HG03558 (cell line): ENCODE measurements around the gene PRKRA.
"Not testable (repeated sequence)": the region's sequence is repeated elsewhere in the genome, so short reads cannot be mapped to it uniquely, and the experiment has no call there.

Experiments used
- ATAC-seq: cut with Tn5 transposase; IDR thresholded peaks from one replicate; pipeline ENCODE4 v1.9.1; 2021; ENCODE audit warnings: moderate number of reproducible peaks; ENCODE audit not compliant: unreplicated experiment; ENCODE audit errors: extremely low read depth

Gene PRKRA

DNA sequence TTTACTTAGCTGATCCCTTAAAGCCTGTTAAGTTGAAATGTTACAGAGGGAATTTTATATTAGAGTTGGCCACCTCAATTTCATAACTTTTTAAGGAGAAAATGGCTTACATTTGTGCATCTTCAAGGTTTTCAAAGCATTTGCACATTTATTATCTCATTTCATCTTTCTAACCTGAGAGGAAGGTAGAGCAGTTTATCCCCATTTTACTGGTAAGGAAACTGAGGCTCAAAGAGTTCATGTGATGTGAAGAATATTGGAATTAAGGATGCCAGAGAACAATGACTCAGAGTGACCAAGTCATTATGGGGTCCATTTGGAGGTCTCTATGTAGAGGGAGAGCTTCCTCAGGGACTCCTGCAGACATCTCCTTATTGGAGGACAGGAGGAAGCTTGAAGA is 35.0 kb downstream of the PRKRA start:
- ATAC-seq, result no peak

- peak; percentile 74 for ATAC-seq
Observed at GRCh38 chr2:178414266-178415247, 36.4 kb downstream of the PRKRA start.

- peak; percentile 40 for ATAC-seq
Observed at GRCh38 chr2:178413472-178414265, 37.3 kb downstream of the PRKRA start.

DNA sequence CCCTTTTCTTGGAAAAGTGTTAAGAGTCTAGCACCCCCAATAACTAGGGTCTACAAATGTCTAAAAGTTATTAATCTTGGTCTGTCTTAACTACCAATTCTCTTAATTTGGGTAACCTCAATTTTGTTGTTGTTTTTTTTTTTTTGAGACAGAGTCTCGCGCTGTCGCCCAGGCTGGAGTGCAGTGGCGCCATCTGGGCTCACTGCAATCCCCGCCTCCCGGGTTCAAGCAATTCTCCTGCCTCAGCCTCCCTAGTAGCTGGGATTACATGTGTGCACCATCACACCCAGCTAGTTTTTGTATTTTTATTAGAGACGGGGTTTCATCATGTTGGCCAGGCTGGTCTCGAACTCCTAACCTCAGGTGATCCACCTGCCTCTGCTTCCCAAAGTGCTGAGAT is 38.5 kb downstream of the PRKRA start:
- ATAC-seq, result not testable (repeated sequence)

DNA sequence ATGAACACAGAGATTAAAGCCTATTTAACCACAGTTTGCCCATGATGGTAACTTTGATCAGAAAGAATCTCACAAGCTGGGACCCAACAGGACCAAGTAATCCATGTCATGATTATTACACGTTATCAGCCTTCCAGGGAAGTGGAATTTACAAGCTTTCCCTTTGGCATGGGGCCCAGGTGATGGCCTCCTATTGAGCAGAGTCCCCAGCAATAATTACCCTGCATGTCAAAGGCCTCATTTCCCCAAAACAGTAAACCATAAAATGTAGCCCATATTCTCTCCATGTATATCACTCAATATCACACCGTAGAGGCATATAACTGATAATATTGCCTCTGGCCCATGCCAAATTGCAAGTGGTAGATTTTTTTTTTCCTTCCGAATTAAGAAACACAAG is 38.9 kb downstream of the PRKRA start:
- ATAC-seq, result no peak

- ATAC-seq, result no peak
Observed at GRCh38 chr2:178409261-178409660, 41.7 kb downstream of the PRKRA start.

DNA sequence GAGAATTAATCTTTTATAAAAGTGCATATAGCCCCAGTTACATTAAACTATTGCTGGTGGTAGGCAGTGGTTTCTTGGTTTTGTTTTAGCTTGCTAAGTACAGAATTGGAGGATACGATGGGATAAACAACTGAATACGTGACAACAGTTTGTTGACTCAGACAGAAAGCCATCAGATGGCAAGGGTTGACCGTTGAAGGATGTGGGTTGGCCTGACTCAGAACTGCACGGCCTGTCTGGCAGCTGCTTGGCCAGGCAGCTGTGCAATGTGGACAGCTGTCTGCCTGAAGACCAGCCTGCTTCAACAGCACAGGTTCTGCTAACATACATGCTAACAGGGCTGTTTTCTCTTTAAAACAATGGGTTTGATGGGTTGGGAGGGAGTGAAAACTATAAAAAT is 46.6 kb downstream of the PRKRA start:
- peak; percentile 99 for ATAC-seq

- ATAC-seq, result peak; percentile 21
Observed at GRCh38 chr2:178403671-178404306, 47.2 kb downstream of the PRKRA start.

GRCh38 chr2:178401994-178402437 is 49.0 kb downstream of the PRKRA start:
- ATAC-seq, result no peak

- ATAC-seq, result peak; percentile 93
Observed at GRCh38 chr2:178397002-178397605, 53.9 kb downstream of the PRKRA start.

DNA sequence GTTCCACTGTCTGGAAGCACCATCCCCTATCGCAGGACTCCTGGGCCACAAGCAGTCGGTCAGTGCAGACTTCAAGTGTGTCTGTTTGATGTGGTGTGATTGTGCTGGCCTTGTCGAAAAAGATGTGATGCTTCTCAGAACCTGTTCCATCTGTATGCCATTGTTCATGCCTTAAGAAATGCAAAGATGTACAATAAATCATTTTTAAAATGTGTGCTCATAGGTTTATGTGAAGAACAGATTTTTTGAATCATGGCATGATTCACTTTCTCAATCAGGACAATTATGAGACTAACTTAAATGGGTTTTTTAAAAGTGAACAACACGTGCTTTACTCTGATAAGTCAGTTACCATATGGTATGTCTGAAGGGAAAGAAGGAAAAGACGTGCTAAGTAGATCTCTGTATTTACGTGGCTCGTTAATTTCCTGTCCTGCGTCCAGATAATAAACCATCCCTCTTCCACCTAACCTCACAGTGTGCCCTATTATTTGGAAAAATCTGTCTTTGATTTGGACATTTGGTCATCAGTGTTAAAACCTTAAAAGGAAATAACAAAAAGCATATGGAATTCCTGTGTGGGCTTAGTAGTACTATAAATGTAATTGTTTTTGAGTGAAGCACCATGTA is 54.9 kb downstream of the PRKRA start:
- ATAC-seq, result no peak

GRCh38 chr2:178395295-178395694 is 55.7 kb downstream of the PRKRA start:
- no peak for ATAC-seq

DNA sequence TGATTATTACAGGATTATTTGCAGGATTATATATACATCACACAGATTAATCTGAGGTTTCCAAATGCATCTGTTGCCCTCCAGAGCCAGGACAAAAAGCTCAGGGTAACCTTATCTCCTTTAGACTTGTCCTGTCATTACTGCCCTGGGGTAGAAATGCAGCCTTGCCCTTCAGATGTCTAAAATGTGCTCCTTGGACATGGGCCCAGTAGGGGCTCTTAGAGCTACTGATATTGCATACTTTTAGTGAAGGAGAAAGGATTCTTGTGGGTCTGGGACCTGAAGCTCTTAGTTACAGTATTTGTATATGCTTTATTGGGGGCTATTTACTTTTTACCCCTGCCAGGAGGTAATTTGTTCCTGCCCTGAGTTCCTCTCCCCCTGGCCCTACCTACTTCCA is 56.1 kb downstream of the PRKRA start:
- no peak for ATAC-seq

- no peak for ATAC-seq
Observed at GRCh38 chr2:178392215-178392614, 58.8 kb downstream of the PRKRA start.

- no peak for ATAC-seq
Observed at GRCh38 chr2:178391701-178392100, 59.3 kb downstream of the PRKRA start.

DNA sequence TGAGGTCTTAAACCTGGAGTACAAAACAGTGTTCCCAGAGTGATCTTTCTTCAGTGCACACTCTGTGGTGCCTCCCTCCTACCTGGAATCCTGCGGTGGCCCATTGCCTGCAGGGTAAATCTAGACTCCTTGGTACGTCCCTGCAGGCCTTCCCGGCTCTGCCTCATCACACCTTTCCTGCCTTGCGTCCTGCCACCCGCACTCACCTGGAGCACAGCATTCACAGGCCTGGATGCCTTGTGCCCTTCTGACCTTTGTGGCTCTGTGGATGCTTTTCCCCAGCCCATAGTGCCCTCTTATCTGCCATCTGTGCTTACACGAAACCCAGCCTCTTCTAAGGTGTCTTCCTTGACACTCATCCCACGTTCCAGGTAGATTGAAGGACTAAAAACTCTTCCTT is 62.7 kb downstream of the PRKRA start:
- no peak for ATAC-seq

DNA sequence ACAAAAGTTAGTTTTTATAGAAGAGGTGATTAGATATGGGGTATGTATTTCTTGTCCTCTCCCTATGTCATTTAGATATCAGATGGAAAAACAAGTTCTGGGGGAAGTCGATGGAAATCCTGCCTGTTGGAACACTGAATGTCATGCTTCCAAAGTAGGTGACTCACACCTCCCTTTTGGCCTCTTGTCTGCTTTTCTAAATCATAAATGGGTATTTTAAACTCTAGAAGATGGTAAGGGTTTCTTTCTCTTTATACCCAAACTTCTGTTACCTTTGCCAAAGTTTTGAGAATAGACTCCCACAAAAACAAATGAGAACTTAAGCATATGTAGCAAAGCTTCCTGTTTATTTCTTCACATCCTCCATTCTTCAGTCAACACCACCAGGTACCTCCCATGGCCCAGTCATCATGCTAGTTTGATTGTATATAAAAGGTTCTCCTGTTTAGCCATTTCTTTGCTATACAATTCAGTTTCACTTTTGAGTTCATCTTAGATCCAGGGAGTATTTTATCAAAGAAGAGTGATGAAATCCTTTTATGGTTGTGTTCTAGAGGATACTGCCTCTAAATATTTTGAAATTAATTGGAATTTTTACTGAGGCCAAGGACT is 63.9 kb downstream of the PRKRA start:
- ATAC-seq, result no peak

- ATAC-seq, result no peak
Observed at GRCh38 chr2:178385595-178386148, 65.3 kb downstream of the PRKRA start.

GRCh38 chr2:178383718-178384117 is 67.3 kb downstream of the PRKRA start:
- no peak for ATAC-seq
